Peyer's patch (tissue), 4 donors: ENCODE measurements around the gene CLCNKB. TPM values are rescaled to one million over a fixed set of nuclear protein-coding genes. Genes with fewer than 3 reads are reported as not detected.
A peak's percentile ranks its signal among the peaks of the same experiment; 100 is the strongest.

Experiments used
- DNase-seq, 3 donors: peaks; one replicate each; pipeline ENCODE4 v3.0.0-alpha.2; 2017 to 2019
- H3K27ac ChIP-seq, 4 donors: fragments of 200-600 bp; sonication (generic); one replicate each; pipeline ENCODE4 v1.5.1; 2016 to 2019
- H3K27me3 ChIP-seq, 2 donors: fragments of 200-600 bp; sonication (generic); one replicate each; pipeline ENCODE4 v1.5.1; 2019
- H3K36me3 ChIP-seq, 3 donors: fragments of 200-600 bp; sonication (generic); one replicate each; pipeline ENCODE4 v1.5.1; 2016 to 2019
- H3K4me1 ChIP-seq, 4 donors: fragments of 200-600 bp; sonication (generic); one replicate each; pipeline ENCODE4 v1.5.1; 2016 to 2019
- H3K4me3 ChIP-seq, 4 donors: fragments of 200-600 bp; sonication (generic); 1 replicate in 3 of 4; 2 replicates in 1 of 4; pipeline ENCODE4 v1.5.1; 2016 to 2019; ENCODE audit warnings: mild to moderate bottlenecking in 1 of 4
- H3K9me3 ChIP-seq, 4 donors: fragments of 200-600 bp; sonication (generic); one replicate each; pipeline ENCODE4 v1.5.1; 2016 to 2019; ENCODE audit warnings: mild to moderate bottlenecking in 1 of 4
- CTCF ChIP-seq, 6 experiments: fragments of 450-650 bp in 4 of 6; fragments of 200-600 bp in 2 of 6; sonication (generic) in 1 of 6; IDR thresholded peaks; one replicate each; pipeline ENCODE4 v1.5.1; 2017 to 2019; ENCODE audit warnings: antibody characterized with exemption in 6 of 6, mild to moderate bottlenecking in 3 of 6, moderate library complexity in 1 of 6
- POLR2A ChIP-seq, 2 donors: fragments of 450-650 bp; IDR thresholded peaks; one replicate each; pipeline ENCODE4 v1.5.1; 2017; ENCODE audit warnings: antibody characterized with exemption in 2 of 2, mild to moderate bottlenecking in 2 of 2, moderate library complexity in 2 of 2
- total RNA-seq, 4 donors: library from RNA; depleted of rRNA; stranded (reverse); fragments of >200 nt; gene quantifications; one replicate each; pipeline ENCODE4 v1.1.0, GENCODE V29; 2016

CLCNKB gene
- total RNA-seq, 4 donors from 2014 or later, result not detected

- TF ChIP-seq POLR2A (IDR thresholded peaks at IDR 0.05) (no peak), CTCF (IDR thresholded peaks at IDR 0.05) (no peak)
- H3K9me3 ChIP-seq, result no peaks in the 10 kb centered on the region
- H3K27me3 ChIP-seq, result no peaks in the 10 kb centered on the region
- H3K4me1 ChIP-seq, result peaks cover 0 to 25% (median 11%) of the 10 kb centered on the region in 4 donors
- H3K27ac ChIP-seq, result peak overlapping the region; percentile 32 to 81 (median 56)
- peak overlapping the region; percentile 34 to 61 (median 54) for H3K4me3 ChIP-seq
- peak; percentile 28 to 63 (median 60) for DNase-seq
- no peaks in the 10 kb centered on the region for H3K36me3 ChIP-seq
Observed at GRCh38 chr1:16013220-16013907, 30.2 kb upstream of the CLCNKB start.

- Histone ChIP-seq H3K36me3 (no peaks in the 10 kb centered on the region), H3K4me1 (peaks cover 0 to 25% (median 11%) of the 10 kb centered on the region in 4 donors), H3K27me3 (no peaks in the 10 kb centered on the region), H3K27ac (peak overlapping the region in 3 of 4 donors; percentile 27 to 81 (median 65)), H3K9me3 (no peaks in the 10 kb centered on the region), H3K4me3 (no peak overlapping the region)
- no peak for DNase-seq
- TF ChIP-seq POLR2A (IDR thresholded peaks at IDR 0.05), result no peak
- no peak for TF ChIP-seq CTCF (IDR thresholded peaks at IDR 0.05)
Observed at GRCh38 chr1:16013908-16014258, 29.7 kb upstream of the CLCNKB start.

GRCh38 chr1:16014509-16015482 lies 28.8 kb upstream of the CLCNKB start:
- Histone ChIP-seq H3K27ac (peak overlapping the region in 3 of 4 donors; percentile 38 to 81 (median 65)), H3K9me3 (no peaks in the 10 kb centered on the region), H3K27me3 (no peaks in the 10 kb centered on the region), H3K4me3 (no peak overlapping the region), H3K36me3 (no peaks in the 10 kb centered on the region), H3K4me1 (peaks cover 0 to 25% (median 11%) of the 10 kb centered on the region in 4 donors)
- DNase-seq, result no peak
- TF ChIP-seq POLR2A (IDR thresholded peaks at IDR 0.05) (no peak), CTCF (IDR thresholded peaks at IDR 0.05) (no peak)

- Histone ChIP-seq H3K36me3 (no peaks in the 10 kb centered on the region), H3K4me3 (peak overlapping the region in 1 of 4 donors; percentile 46), H3K27ac (peak overlapping the region in 2 of 4 donors; percentile 30 to 81), H3K9me3 (no peaks in the 10 kb centered on the region), H3K27me3 (no peaks in the 10 kb centered on the region), H3K4me1 (peaks cover 0 to 25% (median 11%) of the 10 kb centered on the region in 4 donors)
- TF ChIP-seq POLR2A (IDR thresholded peaks at IDR 0.05) (no peak), CTCF (IDR thresholded peaks at IDR 0.05) (no peak)
- no peak for DNase-seq
Observed at GRCh38 chr1:16015491-16015890, 28.1 kb upstream of the CLCNKB start.

- Histone ChIP-seq H3K36me3 (no peaks in the 10 kb centered on the region), H3K9me3 (no peaks in the 10 kb centered on the region), H3K4me1 (peaks cover 0 to 25% (median 11%) of the 10 kb centered on the region in 4 donors), H3K4me3 (peak overlapping the region in 1 of 4 donors; percentile 46), H3K27ac (peak overlapping the region in 2 of 4 donors; percentile 30 to 81), H3K27me3 (no peaks in the 10 kb centered on the region)
- no peak for DNase-seq
- TF ChIP-seq POLR2A (IDR thresholded peaks at IDR 0.05) (no peak), CTCF (IDR thresholded peaks at IDR 0.05) (no peak)
Observed at GRCh38 chr1:16015960-16016901, 27.4 kb upstream of the CLCNKB start.
